SH-SY5Y (cell line): ENCODE results near the gene SERPINA3.

Source experiments
- GATA2 ChIP-seq: IDR thresholded peaks from 2 replicates; pipeline ENCODE4 v1.6.1; 2011; ENCODE audit warnings: mild to moderate bottlenecking, low read depth, low read length
- GATA3 ChIP-seq: IDR thresholded peaks from 2 replicates; pipeline ENCODE4 v1.6.1; 2011; ENCODE audit warnings: low read depth, mild to moderate bottlenecking, low read length, moderate library complexity

GRCh38 chr14:94584591-94585280, 27.5 kb upstream of the SERPINA3 start:
- TF ChIP-seq GATA2 = no peak
- no peak for TF ChIP-seq GATA3
